Activated CD4-positive, alpha-beta T cell treated with anti-CD3 and anti-CD28 coated beads, Interleukin-2, Interleukin-4, amounts not matched to agents 100 ng/mL and 50 ng/mL, durations not matched to agents 16 hours and 8 hours (primary cell): Measurements from ENCODE around the gene PCCA.
"Not testable (repeated sequence)": the region's sequence is repeated elsewhere in the genome, so short reads cannot be mapped to it uniquely, and the experiment has no call there.

Experiments used
- DNase-seq: peaks from one replicate; pipeline ENCODE4 v3.0.0-alpha.2; 2020; ENCODE audit warnings: low spot score

Gene PCCA, protein sequence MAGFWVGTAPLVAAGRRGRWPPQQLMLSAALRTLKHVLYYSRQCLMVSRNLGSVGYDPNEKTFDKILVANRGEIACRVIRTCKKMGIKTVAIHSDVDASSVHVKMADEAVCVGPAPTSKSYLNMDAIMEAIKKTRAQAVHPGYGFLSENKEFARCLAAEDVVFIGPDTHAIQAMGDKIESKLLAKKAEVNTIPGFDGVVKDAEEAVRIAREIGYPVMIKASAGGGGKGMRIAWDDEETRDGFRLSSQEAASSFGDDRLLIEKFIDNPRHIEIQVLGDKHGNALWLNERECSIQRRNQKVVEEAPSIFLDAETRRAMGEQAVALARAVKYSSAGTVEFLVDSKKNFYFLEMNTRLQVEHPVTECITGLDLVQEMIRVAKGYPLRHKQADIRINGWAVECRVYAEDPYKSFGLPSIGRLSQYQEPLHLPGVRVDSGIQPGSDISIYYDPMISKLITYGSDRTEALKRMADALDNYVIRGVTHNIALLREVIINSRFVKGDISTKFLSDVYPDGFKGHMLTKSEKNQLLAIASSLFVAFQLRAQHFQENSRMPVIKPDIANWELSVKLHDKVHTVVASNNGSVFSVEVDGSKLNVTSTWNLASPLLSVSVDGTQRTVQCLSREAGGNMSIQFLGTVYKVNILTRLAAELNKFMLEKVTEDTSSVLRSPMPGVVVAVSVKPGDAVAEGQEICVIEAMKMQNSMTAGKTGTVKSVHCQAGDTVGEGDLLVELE

DNA sequence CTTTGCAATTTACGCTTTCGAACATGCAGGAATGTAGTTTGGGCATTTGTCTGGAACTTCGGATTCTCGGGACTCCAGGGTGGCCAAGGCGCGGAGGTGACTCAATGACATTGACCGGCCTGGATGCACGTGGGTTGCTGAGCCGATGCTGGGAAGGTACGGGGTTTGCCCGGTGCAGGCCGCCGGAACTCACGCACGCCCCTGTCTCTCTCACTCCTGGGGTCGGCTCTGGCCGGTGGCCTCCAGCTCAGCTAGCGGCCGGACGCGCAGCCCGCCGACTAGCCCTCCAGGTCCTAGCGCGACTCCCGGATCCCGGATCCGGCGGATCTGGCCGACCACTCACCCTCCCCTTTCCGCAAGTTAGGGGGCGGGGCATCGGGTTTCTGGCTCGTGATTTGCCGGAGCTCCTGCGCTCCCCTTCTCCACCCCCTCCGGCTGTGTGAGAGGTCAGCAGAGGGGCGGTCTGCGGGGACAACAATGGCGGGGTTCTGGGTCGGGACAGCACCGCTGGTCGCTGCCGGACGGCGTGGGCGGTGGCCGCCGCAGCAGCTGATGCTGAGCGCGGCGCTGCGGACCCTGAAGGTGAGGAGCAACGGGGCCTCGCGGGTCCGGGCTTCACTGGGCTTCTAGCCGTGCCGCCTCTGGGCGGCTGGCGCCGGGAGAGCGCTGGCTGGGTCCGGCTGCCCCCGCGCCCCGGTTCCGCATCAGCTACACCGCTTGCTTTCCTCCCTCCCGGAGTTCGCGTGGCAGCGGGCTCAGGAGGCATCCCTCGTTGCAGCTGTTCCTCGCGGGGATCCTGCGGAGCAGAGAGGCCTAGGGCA is at the start of gene PCCA:
Gene PCCA (plus strand): TSS at position 450 of the 821 bp plus-strand sequence. CDS start 28 bp downstream, at position 478.
- DNase-seq: peak; percentile 90

DNA sequence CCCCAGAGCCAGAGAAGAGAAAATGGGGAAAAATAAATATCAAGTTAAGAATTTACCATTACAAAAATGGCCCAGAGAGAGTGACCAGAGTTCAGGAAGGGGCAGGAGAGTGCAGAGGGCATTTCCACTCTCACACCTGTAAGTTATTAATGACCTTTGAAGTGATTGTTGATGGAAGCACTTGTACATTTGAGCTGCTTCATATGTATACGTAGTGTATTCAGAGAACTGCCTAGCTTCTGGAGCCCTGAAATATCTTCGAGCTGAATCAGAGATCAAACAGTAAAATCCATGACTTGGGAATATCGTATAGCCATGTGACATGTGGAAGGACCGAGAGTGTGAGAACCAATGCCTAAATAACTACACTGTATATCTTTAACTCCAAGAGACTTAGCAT is 49.2 kb upstream of the PCCA start:
- no peak for DNase-seq

DNA sequence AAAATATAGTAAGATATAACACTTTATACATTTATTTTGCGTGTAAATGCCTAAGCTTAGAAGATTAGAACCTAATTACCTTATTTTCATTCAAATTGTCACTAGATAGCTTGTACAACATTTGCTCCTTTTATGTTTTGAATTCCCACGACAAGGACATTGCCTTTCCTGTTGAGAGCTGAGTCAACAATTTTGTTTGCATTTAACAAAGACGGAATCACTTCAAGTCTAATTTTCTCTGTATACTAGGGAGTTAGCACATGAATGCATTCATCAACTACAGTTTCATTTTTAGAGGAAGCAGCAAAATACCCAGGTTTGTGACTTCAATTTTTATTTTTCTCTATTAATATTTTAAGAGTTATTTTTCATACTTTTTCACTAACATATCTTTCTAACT is 48.7 kb upstream of the PCCA start:
- no peak for DNase-seq

DNA sequence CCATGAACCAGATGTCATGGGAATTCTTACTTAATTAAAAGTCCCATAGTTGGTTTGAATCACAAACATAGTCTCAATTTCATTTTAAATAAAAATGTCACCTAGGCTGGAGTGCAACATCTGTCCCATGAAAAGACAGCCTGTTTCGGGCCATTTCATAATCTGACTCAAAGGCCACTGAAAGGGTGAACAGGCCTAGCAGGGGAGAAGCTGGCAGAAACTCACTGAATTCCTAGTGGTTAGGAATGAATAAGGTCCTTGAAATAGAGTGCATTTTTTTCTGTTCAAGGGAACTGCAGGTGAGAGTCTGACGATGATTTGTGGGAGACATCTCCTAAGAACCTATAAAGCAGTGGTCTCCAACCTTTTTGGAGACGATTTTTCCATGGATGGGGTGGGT is 44.0 kb upstream of the PCCA start:
- DNase-seq: no peak

DNA sequence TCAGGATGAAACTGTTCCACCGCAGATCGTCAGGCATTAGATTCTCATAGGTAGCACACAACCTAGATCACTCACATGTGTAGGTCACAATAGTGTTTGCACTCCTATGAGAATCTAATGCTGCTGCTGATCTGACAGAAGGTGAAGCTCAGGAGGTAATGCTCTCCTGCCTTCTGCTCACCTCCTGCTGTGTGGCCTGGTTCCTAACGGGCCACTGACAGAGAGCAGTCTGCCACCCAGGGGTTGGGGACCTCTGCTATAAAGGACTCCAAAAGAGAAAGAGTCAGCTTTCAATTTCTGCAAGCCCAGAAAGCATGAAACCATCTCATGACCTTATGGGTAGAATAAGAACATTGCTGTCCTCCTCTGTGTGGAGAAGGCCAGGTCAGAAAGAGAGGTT is 43.5 kb upstream of the PCCA start:
- DNase-seq: no peak

DNA sequence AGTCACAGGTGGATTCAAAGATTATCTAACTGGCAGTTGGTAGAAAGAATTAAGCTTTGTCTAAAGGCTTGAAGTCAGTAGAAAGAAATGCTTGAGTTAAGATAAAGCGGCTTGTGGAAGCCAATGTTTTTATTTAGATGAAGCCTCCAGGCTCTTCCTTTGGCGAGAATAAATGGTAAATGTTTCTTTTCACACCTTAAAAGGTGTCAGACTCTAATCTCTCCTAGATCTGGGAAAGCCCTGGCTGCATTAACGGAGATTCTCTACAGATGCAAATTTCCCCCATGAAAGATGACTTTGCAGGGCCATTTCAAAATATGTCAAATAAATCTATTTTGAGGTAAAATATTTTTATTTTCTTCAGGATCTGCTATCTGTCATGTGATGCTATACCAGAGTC is 37.8 kb upstream of the PCCA start:
- DNase-seq: no peak

DNA sequence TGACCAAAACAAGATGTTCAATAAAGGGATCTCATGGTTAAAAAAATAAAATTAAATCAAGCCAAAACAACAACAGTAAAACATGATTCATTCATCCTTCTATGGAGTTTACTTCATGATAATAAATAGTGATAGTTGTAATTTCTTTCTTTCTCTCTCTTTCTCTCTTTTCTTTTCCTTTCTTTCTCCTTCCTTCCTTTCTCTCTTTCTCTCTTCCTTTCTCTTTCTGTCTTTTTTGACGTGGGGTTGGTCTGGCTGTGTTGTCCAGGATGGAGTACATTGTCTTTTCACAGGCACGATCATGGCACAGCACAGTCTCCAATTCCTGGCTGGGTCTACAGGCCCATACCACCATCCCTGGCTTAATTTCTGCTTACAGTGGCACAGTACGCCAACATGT is 29.1 kb upstream of the PCCA start:
- no peak for DNase-seq

DNA sequence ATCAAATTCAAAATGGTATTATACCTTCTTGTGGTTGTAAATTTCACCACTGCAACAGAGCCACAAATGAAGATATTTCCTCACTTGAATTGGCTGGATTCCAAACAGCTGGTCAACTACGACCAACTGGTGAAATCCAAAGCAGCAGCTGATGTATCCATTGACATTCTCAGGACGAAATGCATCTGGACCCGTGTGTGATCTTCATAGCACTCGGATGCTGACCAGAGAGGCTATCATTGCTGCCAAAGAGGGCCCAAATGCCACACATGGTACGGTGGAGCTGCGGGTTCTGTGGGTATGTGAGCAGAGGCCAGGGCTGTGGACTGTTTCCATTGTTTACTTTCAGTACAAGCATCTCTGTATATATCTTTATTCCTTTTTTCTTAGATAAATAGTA is 25.6 kb upstream of the PCCA start:
- no peak for DNase-seq

DNA sequence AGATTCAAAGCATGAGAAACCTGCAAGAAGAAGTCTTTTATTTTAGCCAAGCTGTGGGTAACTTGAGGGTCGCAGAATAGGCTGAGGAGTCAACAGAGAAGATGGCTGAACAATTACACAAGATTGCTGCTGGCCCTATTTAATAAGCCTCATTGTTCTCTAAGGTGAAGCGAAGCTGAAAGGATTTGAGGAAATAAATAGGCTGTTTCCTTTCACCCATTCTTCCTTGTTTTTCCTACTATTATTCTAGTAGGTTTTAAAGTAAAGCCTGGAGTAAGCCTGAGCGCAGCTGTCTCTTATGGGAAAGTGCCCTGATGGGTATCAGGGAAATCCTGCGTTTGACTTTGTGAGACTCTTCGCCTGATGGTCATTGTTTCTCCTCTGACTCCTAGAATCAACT is 25.0 kb upstream of the PCCA start:
- DNase-seq: no peak

DNA sequence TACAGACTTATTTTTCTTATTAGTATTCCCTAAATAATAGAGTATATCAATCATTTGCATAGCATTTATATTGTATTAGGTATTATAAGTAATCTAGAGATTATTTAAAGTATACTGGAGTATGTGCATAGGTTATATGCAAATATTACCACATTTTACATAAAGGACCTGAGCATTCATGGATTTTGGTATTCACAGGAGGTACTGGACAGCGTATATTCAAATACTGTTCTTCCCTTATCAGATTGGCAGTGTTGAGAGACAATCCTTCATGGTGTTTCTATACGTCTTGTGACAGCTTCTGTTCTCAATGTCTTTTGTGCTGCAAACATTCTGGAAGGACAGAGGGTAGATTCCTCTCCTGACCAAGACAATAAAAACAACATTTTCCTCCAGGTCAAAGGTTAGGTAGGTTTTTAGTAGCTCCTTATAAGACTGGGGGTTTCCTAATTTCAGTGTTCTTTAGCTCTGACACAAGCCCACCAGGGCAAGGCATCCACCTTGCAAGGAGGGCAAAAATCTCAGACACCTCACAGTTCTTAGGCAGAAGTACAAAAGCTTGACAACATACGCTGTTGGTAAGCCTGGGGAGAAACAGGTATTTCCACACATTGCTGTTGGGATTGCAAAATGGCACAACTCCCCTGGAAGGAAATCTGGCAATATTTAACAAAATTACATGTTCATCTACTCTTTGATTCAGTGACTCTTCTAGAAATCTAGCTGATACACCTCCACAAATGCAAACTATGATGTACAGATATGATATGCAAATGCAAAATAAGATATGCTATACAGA is 20.6 kb upstream of the PCCA start:
- DNase-seq: no peak

DNA sequence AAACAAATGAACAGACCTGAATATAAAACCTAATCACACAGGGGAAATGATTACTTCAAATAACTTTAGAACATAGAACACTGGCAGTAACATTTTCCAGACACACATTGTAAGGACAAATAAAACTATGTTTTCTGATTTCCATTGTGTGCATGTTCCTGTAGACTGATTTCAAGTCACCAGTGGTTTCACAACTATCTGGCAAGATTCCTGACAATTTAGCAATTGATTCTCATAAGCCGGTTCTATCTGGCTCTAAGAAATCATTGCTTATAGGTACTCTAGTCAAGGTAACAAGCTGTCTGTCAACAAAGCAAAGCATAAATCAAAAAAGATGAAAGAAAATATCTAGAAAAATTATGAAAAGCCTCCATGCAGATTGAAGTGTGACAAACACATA is 19.6 kb upstream of the PCCA start:
- DNase-seq: no peak

DNA sequence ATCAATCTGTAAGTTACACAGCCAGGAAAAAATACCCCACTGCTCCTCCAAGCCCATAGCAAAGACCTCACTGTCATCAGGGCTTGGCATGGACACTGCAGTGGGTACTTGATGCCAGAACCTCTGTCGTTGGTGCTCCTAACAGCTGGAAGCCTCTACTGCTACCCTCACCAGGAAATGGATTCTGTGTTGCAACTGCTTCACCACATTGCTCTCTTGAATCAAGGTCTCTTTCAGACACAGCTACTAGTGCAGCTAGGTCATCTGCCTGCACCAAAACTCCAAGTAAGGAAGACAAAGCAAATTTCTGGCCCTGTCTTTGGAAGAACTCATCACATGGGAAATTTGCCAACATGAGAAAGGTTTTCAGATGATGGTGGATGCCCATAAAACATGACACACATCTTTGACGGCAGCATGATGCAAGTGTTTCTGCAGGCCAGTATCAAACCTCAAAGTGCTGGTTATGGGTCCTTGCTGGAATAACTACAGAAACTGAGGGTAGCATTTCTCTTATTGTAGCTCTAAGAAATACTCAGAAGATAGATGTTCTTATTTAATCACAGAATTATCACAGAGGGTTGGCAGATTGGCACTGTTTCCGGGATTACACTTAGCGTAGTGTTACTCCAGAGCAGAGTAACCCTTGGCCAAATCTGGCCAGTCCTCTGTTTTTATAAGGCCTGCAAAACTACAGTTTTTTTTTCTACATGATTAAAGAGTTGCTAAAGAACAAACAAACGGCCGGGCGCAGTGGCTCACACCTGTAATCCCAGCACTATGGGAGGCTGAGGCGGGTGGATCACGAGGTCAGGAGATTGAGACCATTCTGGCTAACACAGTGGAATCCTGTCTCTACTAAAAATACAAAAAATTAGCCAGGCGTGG is 12.9 kb upstream of the PCCA start:
- DNase-seq: no peak

DNA sequence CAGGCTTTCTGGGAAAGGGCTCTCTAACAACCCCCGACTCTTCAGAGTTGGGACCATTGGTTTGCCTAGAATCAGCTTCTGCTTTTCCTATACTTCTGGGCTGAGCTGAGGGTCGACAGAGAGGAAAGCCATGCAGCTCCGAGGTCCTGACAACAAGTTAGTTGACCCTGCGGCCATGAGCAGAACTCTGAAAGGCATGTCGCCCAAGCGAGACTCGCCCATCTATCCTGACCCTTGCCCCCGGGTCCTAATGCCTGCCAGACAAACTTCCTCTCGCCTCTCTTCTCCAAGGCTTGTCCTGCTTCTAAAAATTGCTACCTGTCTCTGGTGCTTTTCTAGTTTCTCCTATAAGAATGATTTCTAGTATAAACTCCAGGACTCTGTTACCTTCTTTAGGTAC is 9.9 kb upstream of the PCCA start:
- DNase-seq: not testable (repeated sequence)

DNA sequence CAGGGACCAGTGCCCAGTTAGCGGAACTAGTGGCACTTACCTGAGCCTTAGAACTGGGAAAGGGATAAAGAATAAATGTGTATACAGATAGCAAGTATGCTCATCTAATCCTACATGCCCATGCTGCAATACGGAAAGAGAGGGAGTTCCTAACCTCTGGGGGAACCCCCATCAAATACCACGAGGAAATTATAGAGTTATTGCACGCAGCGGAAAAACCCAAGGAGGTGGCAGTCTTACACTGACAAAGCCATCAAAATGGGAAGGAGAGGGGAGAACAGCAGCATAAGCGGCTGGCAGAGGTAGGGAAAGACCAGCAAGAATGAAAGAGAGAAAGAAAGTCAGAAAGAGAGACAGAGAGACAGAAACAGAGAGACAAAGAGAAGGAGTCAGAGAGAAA is 5.5 kb upstream of the PCCA start:
- not testable (repeated sequence) for DNase-seq

DNA sequence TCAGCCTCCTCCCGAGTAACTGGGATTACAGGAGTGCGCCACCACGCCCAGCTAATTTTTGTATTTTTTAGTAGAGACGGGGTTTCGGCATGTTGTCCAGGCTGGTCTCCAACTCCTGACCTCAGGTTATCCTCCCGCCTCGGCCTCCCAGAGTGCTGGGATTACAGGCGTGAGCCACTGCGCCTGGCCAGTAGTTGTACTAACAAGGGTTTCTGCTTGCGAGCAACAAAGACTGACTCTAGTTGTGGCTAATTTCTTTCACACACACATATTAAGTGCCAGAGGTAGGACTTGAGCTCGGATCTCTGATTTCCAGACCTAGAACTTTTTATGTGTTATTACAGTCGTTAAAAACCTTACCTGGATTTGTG is 635 bp upstream of the PCCA start:
- DNase-seq: no peak

DNA sequence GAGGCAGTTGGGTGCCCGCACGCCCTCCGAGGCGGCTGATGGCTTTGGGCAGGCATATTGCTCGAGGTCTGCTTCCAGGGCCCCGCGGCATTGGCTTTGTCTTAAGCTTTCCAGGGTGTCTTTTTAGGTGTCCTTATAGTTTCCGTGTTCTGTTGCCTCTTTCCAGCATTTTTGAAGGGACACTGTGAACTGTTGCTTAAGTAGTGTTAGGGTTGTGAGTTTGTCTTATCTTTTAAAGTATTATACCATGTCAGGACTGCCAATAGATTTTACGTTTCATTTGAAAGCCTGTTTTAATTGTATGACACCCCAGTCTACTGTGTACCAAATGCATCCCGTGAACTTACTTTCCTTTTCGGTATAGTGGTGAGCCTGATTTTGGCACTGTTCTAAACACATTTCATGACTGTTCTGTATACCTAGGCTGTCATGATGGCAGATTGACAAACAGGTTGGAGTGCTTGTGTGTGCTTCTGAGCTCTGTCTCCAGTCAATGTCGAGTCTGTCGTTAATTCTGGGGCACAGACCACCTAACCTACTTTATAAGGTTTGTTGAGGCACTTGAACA is 656 bp downstream of the PCCA start:
- DNase-seq: peak; percentile 17

DNA sequence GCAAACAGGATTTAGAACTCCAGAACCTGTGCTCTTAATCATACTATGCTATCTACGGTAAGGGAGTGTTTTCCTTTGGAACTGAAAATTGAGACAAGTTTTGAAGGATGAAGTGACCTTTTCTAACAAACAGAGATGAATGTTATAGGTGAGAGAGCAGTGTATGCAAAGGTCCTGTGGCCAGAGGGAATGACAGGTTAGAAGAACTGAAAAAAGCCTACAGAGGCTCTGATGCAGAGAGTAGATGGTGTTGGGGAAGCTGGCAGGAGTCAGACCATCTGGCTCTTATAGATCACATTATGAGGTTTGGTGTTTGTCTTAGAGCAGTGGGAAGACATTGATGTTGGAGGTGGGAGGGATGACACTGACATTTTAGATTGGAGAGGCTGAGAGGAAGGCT is 2.0 kb downstream of the PCCA start:
- DNase-seq: no peak

DNA sequence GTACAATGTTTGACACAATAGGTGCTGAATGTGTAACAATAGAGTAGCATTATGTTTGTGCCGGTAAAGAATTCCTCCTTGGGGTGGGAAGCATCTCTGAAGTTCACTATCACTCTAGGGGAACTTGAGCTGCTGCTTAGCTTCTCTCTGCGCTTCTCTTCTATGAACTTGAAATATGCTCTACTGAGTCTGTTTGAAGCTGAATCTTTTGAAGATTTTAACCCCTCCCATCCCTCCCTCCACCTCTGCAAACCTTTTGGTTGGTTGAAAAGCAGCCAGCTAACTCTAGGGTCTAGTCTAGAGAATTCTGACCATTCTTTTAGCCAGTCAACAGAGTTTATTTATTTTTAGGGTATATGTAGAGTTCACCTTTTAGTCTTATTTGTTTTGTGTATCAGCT is 2.5 kb downstream of the PCCA start:
- DNase-seq: no peak

DNA sequence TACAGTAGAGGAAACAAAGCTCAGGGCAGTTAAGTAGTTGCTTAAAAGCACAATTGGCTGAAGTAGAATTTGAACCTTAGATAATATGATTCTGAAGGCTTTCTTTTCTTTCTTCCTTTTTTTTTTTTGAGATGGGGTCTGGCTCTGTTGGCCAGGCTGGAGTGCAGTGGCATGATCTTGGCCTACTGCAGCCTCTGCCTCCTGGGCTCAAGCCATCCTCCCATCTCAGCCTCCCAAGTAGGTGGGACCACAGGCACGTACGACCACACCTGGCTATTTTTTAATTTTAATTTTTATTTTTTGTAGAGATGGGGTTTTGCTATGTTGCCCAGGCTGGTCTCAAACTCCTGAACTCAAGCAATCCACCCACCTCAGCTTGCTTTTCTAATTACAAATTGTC is 3.4 kb downstream of the PCCA start:
- DNase-seq: not testable (repeated sequence)

DNA sequence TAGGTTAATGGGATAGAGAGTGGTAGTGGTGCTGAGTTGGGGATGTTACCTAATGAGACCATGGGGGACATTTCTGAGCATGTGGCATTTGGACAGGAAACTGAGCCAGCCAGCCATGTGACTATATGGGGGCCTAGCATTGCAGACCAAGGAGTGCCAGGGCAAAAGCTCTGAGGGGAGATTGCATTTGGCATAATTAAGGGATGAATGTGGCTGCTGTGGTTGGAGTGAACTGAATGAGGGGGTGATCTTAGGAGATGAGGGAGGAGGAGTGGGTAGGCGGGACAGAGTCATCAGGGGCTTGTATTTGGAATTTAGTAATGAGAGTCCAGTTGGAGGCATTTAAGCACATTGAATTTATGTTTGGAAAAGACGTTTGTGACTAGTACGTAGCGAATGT is 6.6 kb downstream of the PCCA start:
- DNase-seq: no peak

DNA sequence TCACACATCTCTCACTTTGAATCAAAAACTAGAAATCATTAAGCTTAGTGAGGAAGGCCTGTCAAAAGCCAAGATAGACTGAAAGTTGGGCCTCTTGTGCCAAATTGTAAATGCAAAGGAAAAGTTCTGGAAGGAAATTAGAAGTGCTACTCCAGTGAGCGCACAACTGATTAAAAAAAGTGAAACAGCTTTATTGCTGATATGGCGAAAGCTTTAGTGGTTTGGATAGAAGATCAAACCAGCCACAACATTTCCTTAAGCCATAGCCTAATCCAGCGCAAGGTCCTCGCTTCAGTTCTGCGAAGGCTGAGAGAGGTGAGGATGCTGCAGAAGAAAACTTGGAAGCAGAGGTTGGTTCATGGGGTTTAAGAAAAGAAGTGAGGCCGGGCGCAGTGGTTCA is 7.6 kb downstream of the PCCA start:
- no peak for DNase-seq
